Neural crest cell (in vitro differentiated cells): ENCODE data around the gene METTL23. TPM values are rescaled to one million over a fixed set of nuclear protein-coding genes. Genes with fewer than 3 reads are reported as not detected.

ENCODE experiments used
- DNase-seq: peaks from one replicate; pipeline ENCODE4 v3.0.0; 2021; ENCODE audit warnings: low read depth, mixed read lengths, low spot score
- H3K27ac Mint-ChIP-seq: one replicate; pipeline ENCODE4 v1.8.0; 2021; ENCODE audit warnings: mild to moderate bottlenecking, mixed read lengths; ENCODE audit not compliant: unreplicated experiment
- H3K27me3 Mint-ChIP-seq: 2 replicates; pipeline ENCODE4 v1.8.0; 2021; ENCODE audit warnings: low read depth, mild to moderate bottlenecking, mixed read lengths
- H3K36me3 Mint-ChIP-seq: 2 replicates; pipeline ENCODE4 v1.8.0; 2021; ENCODE audit warnings: low read depth, mild to moderate bottlenecking, mixed read lengths
- H3K4me1 Mint-ChIP-seq: 2 replicates; pipeline ENCODE4 v1.8.0; 2021; ENCODE audit warnings: mixed read lengths
- H3K4me3 Mint-ChIP-seq: one replicate; pipeline ENCODE4 v1.8.0; 2021; ENCODE audit warnings: mild to moderate bottlenecking, mixed read lengths
- H3K9me3 Mint-ChIP-seq: 2 replicates; pipeline ENCODE4 v1.8.0; 2021; ENCODE audit warnings: mixed read lengths
- CTCF ChIP-seq: fragments of 200-600 bp; sonication (generic); conservative IDR thresholded peaks from 2 replicates; pipeline ENCODE4 v1.5.0; 2021; ENCODE audit warnings: antibody characterized with exemption, mild to moderate bottlenecking
- total RNA-seq: library from RNA; stranded (reverse); gene quantifications from 2 replicates; pipeline ENCODE4 v1.2.1, GENCODE V29; 2021

The METTL23 gene
- total RNA-seq, 1 donor from 2014 or later: 28.7 TPM

GRCh38 chr17:76690596-76691280 is 35.9 kb upstream of the METTL23 start:
- Mint-ChIP-seq H3K4me3 (no peak overlapping the region), H3K9me3 (no peaks in the 10 kb centered on the region), H3K27me3 (peaks cover 6% of the 10 kb centered on the region), H3K36me3 (no peaks in the 10 kb centered on the region), H3K27ac (no peak overlapping the region), H3K4me1 (peaks cover 37% of the 10 kb centered on the region)
- DNase-seq: no peak
- no peak for TF ChIP-seq CTCF

GRCh38 chr17:76691379-76692191 is 35.1 kb upstream of the METTL23 start:
- no peak overlapping the region for H3K27ac Mint-ChIP-seq
- H3K9me3 Mint-ChIP-seq: no peaks in the 10 kb centered on the region
- H3K36me3 Mint-ChIP-seq: no peaks in the 10 kb centered on the region
- peaks cover 6% of the 10 kb centered on the region for H3K27me3 Mint-ChIP-seq
- no peak for TF ChIP-seq CTCF
- H3K4me3 Mint-ChIP-seq: no peak overlapping the region
- peaks cover 39% of the 10 kb centered on the region for H3K4me1 Mint-ChIP-seq
- DNase-seq: no peak

DNA sequence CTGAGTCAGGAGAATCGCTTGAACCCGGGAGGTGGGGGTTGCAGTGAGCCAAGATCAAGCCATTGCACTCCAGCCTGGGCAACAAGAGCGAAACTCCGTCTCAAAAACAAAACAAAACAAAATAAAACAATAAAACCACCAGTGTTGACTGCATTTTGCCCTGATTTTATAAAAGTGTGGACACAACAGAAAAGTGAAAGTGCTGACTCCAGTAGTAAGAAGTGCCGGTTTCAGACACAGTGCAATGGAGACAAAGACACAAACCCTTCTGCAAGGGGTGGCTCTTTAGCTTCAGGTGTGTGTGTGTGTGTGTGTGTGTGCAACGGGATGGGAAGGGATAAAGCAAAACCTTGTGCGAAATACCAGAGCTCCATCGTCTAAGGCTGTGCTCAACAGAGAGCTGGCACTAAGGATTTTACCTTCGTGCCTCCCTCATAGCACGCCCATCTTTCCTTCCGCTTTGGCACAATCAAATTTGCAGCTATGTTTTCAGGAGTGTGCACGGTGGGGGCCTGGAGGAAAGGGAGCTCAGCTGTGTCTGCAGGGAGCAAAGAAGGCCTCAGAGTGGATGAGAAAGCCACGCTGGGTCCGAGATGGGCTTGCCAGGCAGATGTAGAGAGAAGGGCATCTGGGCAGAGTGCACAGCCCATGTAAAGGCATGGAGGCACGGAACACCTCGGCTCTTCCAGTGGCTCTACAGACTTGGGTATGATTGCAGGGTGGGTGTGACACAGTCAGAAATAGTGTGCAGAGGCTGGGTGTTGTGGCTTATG is 31.4 kb upstream of the METTL23 start:
- DNase-seq: no peak
- no peak for TF ChIP-seq CTCF
- no peak overlapping the region for H3K27ac Mint-ChIP-seq
- H3K9me3 Mint-ChIP-seq: no peaks in the 10 kb centered on the region
- H3K36me3 Mint-ChIP-seq: no peaks in the 10 kb centered on the region
- no peak overlapping the region for H3K4me3 Mint-ChIP-seq
- H3K4me1 Mint-ChIP-seq: peaks cover 50% of the 10 kb centered on the region
- peaks cover 3% of the 10 kb centered on the region for H3K27me3 Mint-ChIP-seq

DNA sequence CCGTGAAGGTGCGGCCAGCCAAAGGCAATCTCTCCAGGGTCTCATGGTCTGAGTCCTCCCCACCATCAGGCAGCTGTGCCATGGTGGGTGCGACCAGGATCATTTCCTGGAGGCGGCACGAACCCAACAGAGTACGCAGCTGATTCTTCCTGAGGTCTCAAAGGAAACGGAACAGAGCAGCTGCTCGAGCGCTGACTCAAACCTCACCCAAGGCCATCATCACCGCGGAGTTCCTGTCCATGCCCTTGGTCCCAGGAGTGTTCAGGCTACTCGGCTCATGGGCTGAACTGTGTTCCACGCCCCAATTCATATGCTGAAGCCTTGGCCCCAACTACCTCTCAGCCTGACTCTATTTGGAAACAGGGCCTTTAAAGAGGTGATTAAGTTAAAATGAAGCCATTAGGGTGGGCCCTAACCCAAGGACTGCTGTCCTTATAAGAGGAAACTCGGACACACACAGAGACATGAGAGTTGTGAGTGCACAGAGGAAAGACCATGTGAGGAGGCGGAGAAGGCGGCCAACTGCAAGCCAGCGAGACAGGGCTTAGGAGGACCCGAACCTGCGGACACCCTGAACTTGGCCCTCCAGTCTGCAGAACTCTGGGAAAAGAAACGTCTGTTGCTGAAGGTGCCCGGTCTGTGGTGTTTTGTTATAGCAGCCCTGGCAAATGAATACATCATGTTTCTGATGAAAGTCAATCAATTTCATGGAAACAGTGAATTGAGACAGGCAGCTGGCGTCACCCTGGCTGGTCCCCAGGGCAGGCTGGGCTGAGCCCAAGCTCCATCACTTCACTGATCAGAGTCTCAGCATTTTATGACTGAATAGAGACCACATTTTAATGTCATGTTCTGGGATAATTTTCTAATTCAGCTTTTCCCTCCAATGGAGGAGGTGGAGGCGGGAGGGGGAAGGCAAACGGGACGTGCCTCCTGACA is 29.6 kb upstream of the METTL23 start:
- no peak for DNase-seq
- peak overlapping the region; percentile 61 for H3K27ac Mint-ChIP-seq
- H3K27me3 Mint-ChIP-seq: no peaks in the 10 kb centered on the region
- peaks cover 59% of the 10 kb centered on the region for H3K4me1 Mint-ChIP-seq
- H3K9me3 Mint-ChIP-seq: no peaks in the 10 kb centered on the region
- no peaks in the 10 kb centered on the region for H3K36me3 Mint-ChIP-seq
- TF ChIP-seq CTCF: no peak
- peak overlapping the region; percentile 20 for H3K4me3 Mint-ChIP-seq
